Type B pancreatic cell (in vitro differentiated cells): ENCODE results near the gene MSI2. TPM values are rescaled to one million over a fixed set of nuclear protein-coding genes. Genes with fewer than 3 reads are reported as not detected.

ENCODE experiments used
- DNase-seq: peaks from one replicate; pipeline ENCODE4 v3.0.0; 2021; ENCODE audit warnings: mixed read lengths; ENCODE audit not compliant: unreplicated experiment; ENCODE audit errors: extremely low spot score
- H3K27ac Mint-ChIP-seq: 2 replicates; pipeline ENCODE4 v1.8.0; 2021; ENCODE audit warnings: mild to moderate bottlenecking, mixed read lengths
- H3K27me3 Mint-ChIP-seq: 2 replicates; pipeline ENCODE4 v1.8.0; 2021; ENCODE audit warnings: mixed read lengths
- H3K36me3 Mint-ChIP-seq: 2 replicates; pipeline ENCODE4 v1.8.0; 2021; ENCODE audit warnings: mixed read lengths
- H3K4me1 Mint-ChIP-seq: one replicate; pipeline ENCODE4 v1.8.0; 2021; ENCODE audit warnings: mixed read lengths; ENCODE audit not compliant: unreplicated experiment
- H3K4me3 Mint-ChIP-seq: 2 replicates; pipeline ENCODE4 v1.8.0; 2021; ENCODE audit warnings: mild to moderate bottlenecking, mixed read lengths
- H3K9me3 Mint-ChIP-seq: 2 replicates; pipeline ENCODE4 v1.8.0; 2021; ENCODE audit warnings: mixed read lengths
- CTCF ChIP-seq: fragments of 200-600 bp; sonication (generic); conservative IDR thresholded peaks from 2 replicates; pipeline ENCODE4 v1.5.0; 2021; ENCODE audit warnings: antibody characterized with exemption, mild to moderate bottlenecking
- total RNA-seq: library from RNA; stranded (reverse); gene quantifications from 2 replicates; pipeline ENCODE4 v1.2.1, GENCODE V29; 2021; ENCODE audit warnings: low replicate concordance

The MSI2 gene
- total RNA-seq, 1 donor from 2014 or later, result 158 TPM

GRCh38 chr17:57379237-57379894 is 123.0 kb downstream of the MSI2 start:
- peaks cover 30% of the 10 kb centered on the region for H3K4me1 Mint-ChIP-seq
- no peak for DNase-seq
- peak overlapping the region; percentile 85 for H3K27ac Mint-ChIP-seq
- peaks cover 5% of the 10 kb centered on the region for H3K9me3 Mint-ChIP-seq
- H3K36me3 Mint-ChIP-seq, result peaks cover 35% of the 10 kb centered on the region
- peak overlapping the region; percentile 73 for H3K4me3 Mint-ChIP-seq
- no peaks in the 10 kb centered on the region for H3K27me3 Mint-ChIP-seq
- TF ChIP-seq CTCF, result no peak

GRCh38 chr17:57379895-57380434 is 123.6 kb downstream of the MSI2 start:
- H3K4me3 Mint-ChIP-seq, result peak overlapping the region; percentile 73
- H3K27ac Mint-ChIP-seq, result peak overlapping the region; percentile 85
- no peaks in the 10 kb centered on the region for H3K27me3 Mint-ChIP-seq
- TF ChIP-seq CTCF, result no peak
- peaks cover 11% of the 10 kb centered on the region for H3K9me3 Mint-ChIP-seq
- no peak for DNase-seq
- peaks cover 31% of the 10 kb centered on the region for H3K4me1 Mint-ChIP-seq
- H3K36me3 Mint-ChIP-seq, result peaks cover 38% of the 10 kb centered on the region

GRCh38 chr17:57381498-57381897 is 125.2 kb downstream of the MSI2 start:
- no peak overlapping the region for H3K4me3 Mint-ChIP-seq
- H3K36me3 Mint-ChIP-seq, result peaks cover 42% of the 10 kb centered on the region
- no peak overlapping the region for H3K27ac Mint-ChIP-seq
- DNase-seq, result no peak
- H3K9me3 Mint-ChIP-seq, result peaks cover 20% of the 10 kb centered on the region
- peaks cover 26% of the 10 kb centered on the region for H3K4me1 Mint-ChIP-seq
- TF ChIP-seq CTCF, result no peak
- no peaks in the 10 kb centered on the region for H3K27me3 Mint-ChIP-seq

GRCh38 chr17:57384219-57384618 is 127.9 kb downstream of the MSI2 start:
- H3K4me3 Mint-ChIP-seq, result no peak overlapping the region
- H3K9me3 Mint-ChIP-seq, result peaks cover 26% of the 10 kb centered on the region
- DNase-seq, result no peak
- no peak overlapping the region for H3K27ac Mint-ChIP-seq
- TF ChIP-seq CTCF, result no peak
- H3K36me3 Mint-ChIP-seq, result peaks cover 46% of the 10 kb centered on the region
- H3K27me3 Mint-ChIP-seq, result no peaks in the 10 kb centered on the region
- H3K4me1 Mint-ChIP-seq, result peaks cover 18% of the 10 kb centered on the region

GRCh38 chr17:57385975-57386374 is 129.7 kb downstream of the MSI2 start:
- Mint-ChIP-seq H3K4me1 (peaks cover 15% of the 10 kb centered on the region), H3K9me3 (peaks cover 26% of the 10 kb centered on the region), H3K27me3 (no peaks in the 10 kb centered on the region), H3K4me3 (no peak overlapping the region), H3K36me3 (peaks cover 44% of the 10 kb centered on the region), H3K27ac (no peak overlapping the region)
- TF ChIP-seq CTCF, result no peak
- DNase-seq, result no peak
